NCI-H2227 treated with DMSO at 0.1 percent for 48 hours (cell line): ENCODE results near the gene SNX32.
A peak's percentile ranks its signal among the peaks of the same experiment; 100 is the strongest.
"Not testable (repeated sequence)": the region's sequence is repeated elsewhere in the genome, so short reads cannot be mapped to it uniquely, and the experiment has no call there.

ENCODE experiments used
- DNase-seq: peaks from one replicate; lab custom pipeline; 2025; lab: John Stamatoyannopoulos, UW

Gene SNX32

DNA sequence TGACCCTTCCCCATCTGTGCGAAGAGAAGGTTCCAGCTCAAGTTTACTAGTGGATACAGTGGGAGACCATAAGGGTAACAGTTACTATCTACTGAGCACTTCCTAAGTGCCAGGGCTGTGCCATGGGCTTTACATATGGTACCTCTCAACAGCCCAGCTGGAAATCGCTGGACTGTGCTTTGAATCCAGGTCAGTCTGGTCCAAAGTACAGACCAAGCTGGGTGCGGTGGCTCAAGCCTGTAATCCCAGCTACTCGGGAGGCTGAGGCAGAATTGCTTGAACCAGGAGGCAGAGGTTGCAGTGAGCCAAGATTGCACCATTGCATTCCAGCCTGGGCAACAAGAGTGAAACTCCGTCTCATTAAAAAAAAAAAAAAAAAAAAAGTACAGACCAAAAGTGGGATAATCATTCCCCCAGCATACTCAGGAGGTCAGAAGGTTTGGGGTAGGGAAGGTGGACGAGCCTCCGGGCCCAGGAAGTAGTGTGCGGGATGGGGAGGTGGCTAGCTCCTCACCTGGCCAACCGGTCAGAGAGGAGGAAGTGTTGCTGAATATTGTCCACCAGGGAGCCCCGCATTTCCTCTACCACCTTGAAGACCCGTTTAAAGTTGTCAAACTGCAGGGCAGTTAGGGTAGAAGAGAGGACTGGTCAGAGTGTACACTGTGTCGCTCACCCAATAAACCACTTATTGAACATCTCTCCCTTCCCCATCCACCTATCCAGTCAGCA, 52.2 kb downstream of the SNX32 start:
- no peak for DNase-seq

DNA sequence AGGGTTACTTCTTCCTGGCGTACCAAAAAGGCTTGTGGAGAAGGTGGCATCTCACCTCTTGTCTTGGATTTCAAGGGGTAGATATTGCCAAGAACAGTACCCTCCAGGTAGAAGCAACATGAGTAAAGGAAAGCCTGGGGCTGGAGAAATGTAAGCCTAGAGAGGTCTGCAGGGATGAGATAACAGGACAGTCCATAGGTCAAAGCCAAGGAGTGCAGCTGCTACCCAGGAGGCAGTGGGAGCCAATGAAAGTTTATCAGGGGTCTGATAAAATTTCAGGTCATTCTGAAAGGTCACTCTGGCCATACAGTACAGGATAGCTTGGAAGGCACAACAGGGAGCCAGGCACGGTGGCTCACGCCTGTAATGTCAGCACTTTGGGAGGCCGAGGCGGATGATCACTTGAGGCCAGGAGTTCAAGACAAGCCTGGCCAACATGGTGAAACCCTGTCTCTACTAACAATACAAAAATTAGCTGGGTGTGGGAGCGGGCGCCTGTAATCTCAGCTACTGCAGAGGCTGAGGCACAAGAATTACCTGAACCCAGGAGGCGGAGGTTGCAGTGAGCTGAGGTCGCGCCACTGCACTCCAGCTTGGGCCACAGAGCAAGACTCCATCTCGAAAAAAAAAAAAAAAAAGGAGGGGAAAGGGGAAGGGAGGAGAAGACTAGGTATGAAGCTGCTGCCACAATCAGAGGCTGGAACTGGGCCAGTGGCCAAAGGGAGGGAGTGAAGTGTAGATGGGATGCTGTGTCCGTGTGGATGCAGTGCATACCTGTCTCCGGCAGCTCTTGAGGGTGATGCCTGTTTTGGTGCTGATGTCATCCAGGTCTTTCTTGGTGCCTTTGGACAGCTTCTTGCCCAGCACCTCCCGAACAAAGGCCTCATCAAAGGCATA, 53.3 kb downstream of the SNX32 start:
- DNase-seq, result no peak

DNA sequence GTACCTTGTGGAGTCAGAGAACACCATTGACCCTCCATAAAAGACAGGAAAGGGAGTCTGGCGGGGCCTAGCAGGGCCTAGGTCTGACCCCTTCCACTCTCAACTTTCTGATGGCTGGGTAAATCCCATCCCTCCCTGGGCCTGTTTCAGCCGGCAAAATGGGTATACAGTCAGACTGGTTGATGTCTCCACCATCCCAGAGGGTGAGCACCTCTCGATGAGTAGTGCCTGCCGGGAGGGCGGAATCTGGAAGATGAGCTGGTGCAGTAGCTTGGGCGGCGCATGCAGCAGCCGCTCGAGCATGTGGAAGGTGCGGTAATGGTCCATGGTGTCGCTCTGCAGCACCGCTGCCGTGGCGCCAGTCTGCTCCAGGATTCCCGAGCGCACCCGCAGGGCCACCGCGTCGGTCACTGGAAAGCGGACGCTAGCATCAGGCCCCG, 54.0 kb downstream of the SNX32 start:
- no peak for DNase-seq

DNA sequence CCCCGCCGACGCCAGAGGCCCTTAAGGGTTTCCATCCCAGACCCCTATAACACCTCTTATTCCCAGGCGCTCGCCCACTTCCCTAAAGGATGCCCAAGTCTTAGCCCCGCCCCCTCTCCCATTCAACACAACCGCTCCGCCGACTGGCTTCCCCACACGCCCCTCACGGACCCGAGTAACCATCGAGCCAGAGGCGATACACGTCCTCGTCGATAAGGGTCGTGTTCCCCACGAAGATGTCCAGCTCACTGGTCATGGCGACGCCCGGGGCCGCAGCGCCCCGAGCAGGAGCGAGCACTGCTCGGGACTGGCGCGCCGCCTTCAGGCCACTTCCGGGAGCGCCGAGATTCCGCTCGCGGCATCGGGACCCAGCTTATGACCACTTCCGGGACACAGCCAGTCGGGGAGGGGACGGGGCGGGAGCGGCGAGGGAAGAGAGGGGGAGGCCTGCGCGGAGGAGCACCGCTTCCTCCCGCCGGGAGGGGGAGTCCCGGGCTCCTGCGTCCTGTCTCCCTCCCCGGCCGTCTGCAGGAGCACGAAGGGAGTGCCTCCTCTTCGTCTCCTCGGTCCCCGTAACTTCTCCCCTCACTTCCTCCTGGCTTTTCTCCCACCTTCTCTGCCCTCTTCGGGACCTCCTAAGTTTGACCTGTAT, 54.5 kb downstream of the SNX32 start, which contains the start of gene FIBP:
TSS of gene FIBP (minus strand) at position 309 of the 652 bp plus-strand sequence. CDS start at position 256, 53 bp downstream.
- DNase-seq, result peak; percentile 91

DNA sequence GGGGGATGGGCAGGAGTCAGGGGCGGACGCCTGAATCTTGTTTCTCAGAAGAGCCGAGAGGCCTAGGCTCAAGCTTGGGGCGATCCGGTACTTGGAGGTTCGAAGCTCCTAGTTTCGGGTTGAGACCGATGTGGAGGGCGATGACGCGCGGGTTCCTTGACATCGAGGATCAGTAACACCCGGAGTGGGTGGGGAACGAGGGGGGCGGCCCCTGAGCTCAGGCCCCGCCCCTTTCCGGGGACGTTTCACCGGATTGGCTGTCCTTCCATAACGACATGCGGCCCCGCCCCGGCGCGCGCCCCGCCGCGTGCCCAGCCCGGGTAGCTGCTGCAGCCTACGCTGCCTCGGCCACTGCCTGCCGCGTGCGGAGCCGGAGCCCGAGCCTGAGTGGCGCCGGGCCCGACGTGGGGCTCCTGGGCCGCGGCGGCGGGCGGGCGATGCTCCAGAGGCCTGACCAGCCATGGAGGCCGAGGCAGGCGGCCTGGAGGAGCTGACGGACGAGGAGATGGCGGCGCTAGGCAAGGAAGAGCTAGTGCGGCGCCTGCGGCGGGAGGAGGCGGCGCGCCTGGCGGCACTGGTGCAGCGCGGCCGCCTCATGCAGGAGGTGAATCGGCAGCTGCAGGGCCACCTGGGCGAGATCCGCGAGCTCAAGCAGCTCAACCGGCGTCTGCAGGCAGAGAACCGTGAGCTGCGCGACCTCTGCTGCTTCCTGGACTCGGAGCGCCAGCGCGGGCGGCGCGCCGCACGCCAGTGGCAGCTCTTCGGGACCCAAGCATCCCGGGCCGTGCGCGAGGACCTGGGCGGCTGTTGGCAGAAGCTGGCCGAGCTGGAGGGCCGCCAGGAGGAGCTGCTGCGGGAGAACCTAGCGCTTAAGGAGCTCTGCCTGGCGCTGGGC, 56.8 kb downstream of the SNX32 start, which contains the start of gene CCDC85B:
TSS of gene CCDC85B (plus strand) at position 350 of the 895 bp plus-strand sequence. CDS start at position 461, 111 bp downstream.
- DNase-seq, result peak; percentile 92

DNA sequence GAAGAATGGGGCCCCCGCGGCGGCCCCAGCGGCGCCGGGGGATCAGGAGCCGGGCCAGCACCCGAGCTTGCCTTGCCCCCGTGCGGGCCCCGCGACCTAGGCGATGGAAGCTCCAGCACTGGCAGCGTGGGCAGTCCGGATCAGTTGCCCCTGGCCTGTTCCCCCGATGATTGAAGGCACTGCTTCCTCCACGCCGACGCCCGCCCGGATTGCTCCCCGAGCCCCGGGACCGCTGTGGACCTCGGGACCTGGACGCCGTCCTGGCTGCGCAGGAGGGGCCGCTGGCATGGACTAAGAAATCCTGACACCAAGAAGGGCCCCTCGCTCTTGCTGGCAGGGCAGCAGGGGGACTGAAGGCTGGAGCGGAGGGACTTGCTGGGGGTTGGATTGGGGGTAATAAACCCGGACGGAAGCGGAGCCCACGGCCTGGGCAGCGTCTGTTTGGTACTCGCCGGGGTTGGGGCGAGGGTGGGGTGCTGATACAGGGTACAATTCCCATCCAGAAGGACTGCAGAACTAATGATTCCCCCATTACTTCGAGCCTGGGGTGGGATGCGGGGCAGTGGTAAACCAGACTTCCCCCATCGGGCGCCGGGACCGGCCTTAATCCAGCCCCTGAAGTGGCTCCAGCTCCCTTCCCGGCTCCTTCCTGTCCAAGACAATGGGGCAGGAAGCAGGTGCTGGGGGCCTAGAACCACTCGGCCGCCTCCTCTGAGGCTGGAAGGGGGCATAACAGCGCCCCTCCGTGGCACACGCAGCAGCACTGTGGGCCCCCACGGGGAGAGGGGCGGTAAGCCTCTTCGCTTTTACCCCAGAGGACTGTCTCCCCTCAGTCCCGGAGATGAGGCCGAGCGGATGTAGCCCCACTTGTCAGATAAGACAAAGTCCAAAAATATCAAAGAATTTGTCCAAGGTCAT, 57.7 kb downstream of the SNX32 start:
- DNase-seq, result no peak

DNA sequence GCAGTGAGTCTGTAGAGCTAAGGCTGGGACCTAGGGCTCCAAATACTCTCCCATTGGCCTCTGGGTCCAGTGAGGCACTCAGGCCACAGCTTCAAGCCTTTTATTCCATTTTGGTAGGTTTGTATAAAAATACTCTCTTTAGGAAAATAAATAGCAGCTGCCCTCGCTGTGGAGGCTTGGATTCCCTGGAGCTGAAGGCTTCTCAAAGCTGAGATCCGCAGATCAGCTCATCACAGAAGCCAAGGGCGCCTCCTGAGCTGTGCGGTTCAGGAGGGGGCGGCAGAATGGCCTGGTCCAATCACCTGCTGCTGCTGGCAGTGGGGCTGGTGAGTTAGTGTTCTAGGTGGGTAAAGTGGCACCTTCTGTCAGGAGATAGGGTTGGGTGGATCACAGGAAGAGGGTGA, 58.4 kb downstream of the SNX32 start:
- not testable (repeated sequence) for DNase-seq

DNA sequence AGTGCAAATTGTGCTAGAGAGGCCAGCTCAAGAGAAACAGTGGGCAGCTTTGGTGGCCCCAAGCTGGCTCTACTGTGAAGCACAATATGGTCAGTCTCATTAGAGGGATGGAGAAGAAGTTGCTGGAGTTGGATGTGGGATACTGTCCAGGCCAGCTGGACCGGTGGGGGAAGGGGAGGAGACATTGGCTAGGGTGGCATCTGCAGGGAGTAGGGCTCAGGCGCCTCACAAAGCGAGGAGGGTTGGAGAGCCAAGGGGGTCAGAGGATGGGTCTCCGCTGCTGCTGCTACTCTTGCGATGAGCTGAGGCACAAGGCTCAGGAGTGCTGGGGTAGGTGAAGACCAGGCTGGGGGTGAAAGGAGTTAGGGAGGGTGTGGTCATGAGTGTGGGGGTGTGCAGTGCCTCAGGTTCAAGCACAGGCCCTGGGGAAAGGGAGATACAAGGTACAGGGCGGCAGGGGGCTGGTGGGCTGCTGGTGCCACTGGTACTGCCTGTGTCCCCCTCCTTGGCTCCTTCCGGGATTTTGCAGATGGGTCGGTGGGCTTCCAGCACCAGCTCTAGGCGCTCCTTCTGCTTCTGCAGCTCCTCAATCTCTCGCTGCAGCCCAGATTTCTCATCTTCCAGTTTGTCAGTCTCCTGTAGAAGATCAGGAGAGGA, 59.0 kb downstream of the SNX32 start:
- no peak for DNase-seq

DNA sequence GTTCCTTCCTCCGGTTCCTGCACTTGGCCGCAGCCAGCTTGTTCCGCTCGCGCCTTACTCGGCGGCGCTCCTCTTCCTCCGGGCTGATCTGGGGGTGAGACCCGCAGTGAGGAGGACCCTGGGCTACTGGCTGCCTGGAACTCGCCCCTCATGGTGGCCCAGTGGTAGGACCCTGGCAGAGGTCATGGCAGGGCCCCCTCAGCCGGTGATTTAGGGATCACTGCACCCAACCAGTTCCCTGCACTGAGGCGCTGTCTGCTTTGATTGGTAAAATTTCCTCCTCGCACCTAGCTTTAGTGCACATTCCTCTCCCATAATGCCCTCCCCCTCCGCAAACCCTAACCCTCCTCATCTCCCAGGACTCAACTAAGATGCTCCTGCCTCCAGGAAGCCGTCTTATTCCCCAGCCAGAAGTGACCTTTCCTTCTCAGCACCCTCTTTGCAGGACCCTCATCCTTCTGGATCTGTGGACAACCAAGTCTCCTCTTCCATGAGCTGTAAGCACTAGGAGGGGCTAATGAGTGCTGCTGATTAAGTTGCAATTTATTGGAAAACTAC, 60.4 kb downstream of the SNX32 start:
- DNase-seq, result no peak

DNA sequence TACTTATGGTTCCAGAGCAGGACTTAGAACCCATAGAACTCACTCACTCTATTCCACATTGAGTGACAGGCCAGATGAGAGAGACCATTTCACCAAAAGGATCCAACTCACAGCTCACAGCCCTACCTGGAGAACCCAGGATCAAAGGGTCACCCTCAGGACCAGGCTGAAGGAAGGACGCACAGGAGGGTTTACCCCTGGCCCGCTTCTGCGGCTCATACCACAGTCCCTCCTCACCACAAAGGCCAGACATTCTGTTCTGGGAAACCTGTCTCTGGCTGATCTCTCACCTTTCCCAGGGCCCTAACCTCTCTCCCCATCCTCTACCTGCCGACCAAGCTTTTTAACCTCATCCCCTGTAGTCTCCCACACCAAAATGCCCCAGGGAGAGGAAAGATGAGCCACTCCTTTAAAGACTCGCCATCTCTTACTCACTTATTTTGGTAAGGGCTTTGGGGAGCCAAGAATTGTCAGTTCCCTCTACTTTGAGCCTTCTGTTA, 61.8 kb downstream of the SNX32 start:
- no peak for DNase-seq

DNA sequence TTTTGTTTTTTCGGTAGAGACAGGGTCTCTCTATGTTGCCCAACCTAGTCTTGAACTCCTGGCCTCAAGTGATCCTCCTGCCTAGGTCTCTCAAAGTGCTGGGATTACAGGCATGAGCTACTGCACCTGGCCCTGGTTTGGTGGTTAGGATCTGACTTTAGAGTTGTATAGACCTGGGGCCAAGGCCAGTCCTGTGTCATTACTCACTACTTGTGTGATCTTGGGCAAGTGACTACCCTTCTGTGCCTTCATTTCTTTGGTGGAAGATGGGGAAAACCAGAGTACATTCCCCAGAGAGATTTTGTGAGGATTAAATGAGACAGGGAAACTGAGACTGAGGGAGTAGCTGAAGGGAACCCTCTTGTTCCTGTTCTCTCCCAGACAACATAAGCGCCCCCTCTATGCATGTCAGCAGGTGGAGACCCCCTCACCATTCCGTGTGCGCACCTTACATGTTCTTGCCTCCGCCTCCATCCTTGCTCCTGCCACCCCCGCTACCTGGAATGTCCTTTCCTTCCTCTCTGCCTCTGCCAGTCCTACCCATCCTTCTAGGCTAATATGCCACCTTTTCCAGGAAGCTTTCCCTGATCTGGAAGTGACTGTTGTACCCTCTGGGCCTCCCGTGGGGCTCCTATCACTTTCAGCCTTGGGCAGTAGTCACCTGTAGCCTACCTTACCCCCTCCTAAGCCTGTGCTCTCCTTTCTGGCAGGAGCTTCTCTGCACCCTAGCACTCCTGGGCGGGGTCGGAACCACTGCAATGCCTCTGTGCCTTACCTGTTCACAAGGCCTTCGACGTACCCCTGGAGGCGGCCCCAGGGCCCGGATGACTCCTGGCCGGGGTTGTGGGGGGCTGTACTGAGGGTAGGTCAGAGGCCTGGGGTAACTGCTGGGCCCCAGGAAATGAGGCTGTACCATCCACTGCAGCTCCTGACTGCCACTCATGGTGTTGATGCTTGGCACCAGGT, 62.6 kb downstream of the SNX32 start:
- no peak for DNase-seq

DNA sequence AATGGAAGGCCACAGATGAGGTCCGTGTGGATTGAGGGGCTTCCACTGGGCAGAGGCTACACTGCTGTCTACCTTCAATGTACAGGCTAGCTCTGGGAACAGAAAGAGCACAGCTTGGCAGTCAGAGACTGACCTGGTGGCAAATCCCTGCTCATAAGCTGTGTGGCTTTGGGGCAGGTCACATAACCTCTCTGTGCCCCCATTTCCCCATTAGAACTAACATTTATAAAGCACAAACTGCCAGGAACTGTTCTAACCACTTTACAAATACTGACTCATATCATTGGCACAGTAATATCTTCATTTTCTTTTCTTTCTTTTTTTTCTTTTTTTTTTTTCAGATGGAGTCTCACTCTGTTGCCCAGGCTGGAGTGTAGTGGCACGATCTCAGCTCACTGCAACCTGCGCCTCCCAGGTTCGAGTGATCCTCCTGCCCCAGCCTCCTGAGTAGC, 63.3 kb downstream of the SNX32 start:
- DNase-seq, result no peak

DNA sequence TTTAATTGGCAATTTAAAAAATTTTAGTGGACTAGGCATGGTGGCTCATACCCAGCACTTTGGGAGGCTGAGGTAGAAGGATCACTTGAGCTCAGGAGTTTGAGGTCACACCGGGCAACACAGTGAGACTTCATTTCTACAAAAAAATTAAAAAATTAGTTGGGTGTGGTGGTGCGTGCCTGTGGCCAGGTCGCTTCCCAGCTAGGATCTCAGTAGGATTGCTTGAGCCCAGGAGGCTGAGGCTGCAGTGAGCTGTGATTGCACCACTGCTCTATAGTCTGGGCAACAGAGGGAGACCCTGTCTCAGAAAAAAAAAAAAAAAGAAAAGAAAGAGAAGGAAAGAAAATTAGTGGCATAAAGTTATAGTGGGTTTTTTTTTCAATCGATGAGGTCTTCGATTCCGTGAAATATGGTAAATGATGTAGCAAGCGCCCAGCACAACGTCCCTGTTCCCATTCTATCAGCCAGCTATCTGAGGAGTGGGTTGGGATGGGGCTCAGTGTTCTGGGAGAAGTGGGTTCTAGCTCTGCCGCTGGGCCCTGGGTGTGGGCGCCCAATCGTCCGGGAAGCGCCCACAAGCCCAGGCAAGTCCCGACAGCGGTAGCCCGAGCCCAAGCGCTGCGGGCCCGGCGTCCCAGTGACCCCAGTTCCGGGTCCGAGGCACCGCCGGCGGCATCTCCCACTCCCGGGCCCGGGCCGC, 65.0 kb downstream of the SNX32 start:
- no peak for DNase-seq

DNA sequence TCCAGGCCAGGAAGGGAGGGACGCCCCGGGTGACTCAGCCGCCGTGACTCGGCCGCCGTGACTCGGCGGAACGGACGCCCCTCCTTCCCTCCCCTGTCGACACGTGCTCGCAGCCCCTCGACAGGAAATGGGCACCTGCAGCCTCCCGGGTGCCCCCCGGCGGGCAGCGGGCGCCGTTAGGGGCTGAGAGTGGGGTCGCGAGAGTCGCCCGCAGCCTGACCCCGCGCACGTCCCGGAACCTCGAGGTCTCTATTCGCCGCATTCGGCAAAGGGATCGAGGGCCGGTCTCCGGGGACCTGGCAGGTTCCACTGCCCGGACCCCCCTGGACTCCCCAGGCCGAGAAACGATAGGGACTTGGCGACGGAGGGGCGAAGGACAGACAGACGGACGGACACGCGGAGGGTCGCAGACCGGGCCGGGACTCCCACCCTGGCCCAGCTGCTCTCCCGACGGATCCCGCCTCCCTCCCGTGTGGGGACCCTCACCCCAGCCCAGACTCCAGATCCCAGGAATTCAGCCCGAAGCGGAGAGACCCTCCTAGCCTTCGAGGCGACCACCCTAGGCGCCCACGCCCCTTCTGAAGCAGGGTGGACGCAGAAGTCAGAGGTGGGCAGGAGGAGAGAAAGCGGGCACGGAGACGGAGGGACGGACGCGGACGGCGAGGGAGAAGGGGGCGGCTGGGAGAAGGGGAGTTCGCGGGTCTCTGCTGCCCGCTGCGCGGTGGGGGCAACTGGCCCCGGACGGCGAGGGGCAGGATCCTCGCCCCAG, 65.8 kb downstream of the SNX32 start:
- DNase-seq, result no peak

DNA sequence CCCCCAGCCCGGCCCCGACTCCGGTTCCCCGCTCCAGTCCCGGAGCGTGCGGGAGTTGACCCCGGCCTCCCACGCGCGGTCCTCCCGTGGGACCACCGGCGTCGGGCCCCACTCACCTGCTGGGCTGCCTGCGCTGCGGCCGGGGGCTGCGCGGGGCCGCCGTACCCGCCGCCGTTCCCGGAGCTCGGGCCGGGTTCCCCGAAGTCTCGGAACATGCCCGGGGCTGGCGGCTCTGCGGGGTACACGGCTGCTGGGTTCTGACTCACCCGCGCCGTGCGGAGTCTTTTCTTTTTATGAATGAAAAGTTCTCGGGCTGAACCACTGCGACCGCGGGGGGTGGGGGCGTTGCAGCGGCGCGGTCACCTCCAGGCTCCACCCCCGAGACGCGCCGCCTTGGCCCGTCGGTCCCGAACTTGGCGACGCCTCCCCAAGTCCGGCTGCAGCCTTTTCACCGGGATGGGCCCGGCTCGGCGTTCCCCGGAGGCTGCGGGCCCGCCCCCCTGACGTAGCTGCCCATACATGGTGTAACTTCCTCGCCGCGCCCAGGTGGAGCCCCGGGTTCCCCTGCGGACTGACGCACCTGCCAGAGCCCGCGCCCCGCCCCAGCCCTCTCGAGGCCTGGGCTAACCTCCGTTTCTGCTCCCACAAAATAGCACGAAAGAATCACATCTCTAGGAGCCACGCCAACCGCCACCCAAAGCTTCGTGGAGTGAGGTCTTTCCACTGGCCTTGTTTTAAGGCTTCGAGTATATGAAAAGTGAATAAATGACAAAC, 66.5 kb downstream of the SNX32 start, which contains the start of gene FOSL1:
TSS of gene FOSL1 (minus strand) at position 264 of the 774 bp plus-strand sequence. CDS start at position 215, 49 bp downstream.
- peak; percentile 34 for DNase-seq

DNA sequence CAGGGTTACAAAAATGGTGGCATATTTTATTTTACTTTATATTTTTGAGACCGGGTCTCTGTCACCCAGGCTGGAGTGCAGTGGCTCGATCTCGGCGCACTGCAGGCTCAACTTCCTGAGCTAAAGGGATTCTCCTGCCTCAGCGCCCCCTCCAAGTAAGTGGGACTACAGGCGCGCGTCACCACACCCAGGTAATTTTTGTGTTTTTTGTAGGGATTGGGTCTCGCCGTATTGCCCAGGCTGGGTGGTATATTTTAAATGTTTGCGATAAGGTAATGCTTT, 67.1 kb downstream of the SNX32 start:
- DNase-seq, result no peak
